HCT116 (cell line): ENCODE measurements around the gene FITM1. TPM values are rescaled to one million over a fixed set of nuclear protein-coding genes. Genes with fewer than 3 reads are reported as not detected.

Source experiments
- ATAC-seq: fragments of 200-7000 bp; cut with Tn5 transposase; 2 replicates; pipeline ENCODE4 v1.9.1; 2020; ENCODE audit warnings: mild to moderate bottlenecking, moderate library complexity
- BruUV-seq: library from RNA; stranded (reverse); fragments of 400-500 nt; replicated peaks from 2 replicates; lab custom pipeline; 2021; lab: Mats Ljungman, UMichigan
- CTCF ChIA-PET: fragments of 300-600 bp; sonication (Branson Sonifier 250); formaldehyde crosslinking; loops from one replicate; lab custom pipeline; 2021; ENCODE audit warnings: antibody characterized with exemption; lab: Charles Lee
- POLR2A ChIA-PET: fragments of 300-600, 350-600 bp; sonication (Branson Sonifier 250); formaldehyde crosslinking; loops from one replicate; lab custom pipeline; 2021; ENCODE audit warnings: antibody characterized with exemption; lab: Charles Lee
- RAD21 ChIA-PET, 2 experiments: fragments of 300-600 bp; sonication (Branson Sonifier 250); formaldehyde crosslinking; loops; one replicate each; lab custom pipeline; 2023; ENCODE audit warnings: low total read pairs in 2 of 2; ENCODE audit not compliant: uncharacterized antibody in 2 of 2, unreplicated experiment in 2 of 2, low non-redundant PET in 1 of 2; lab: Charles Lee
- DNase-seq: peaks from one replicate; pipeline ENCODE4 v3.0.0-alpha.2; 2010; ENCODE audit warnings: low read depth, low spot score
- H2AFZ ChIP-seq: fragments of 200-600 bp; shearing (Covaris generic), sonication (generic); 2 replicates; pipeline ENCODE4 v1.6.1; 2017; ENCODE audit warnings: low read depth, mixed run types, mixed read lengths, antibody characterized with exemption, low read length; ENCODE audit not compliant: poor library complexity, severe bottlenecking
- H3K27ac ChIP-seq: 2 replicates; pipeline ENCODE4 v1.5.1; 2012; ENCODE audit warnings: low read depth, low read length
- H3K27me3 ChIP-seq: fragments of 200-600 bp; sonication (generic); 2 replicates; pipeline ENCODE4 v1.6.1; 2016; ENCODE audit warnings: mixed run types, low read length, mixed read lengths; ENCODE audit not compliant: insufficient read depth
- H3K36me3 ChIP-seq, 2 experiments: fragments of 200-500 bp in 1 of 2; fragments of 200-600 bp in 1 of 2; sonication (Bioruptor generic) in 1 of 2; sonication (generic) in 1 of 2; 2 replicates each; pipeline versions ENCODE4 v1.5.1 to v1.6.1; 2014 to 2016; ENCODE audit warnings: low read length in 2 of 2, inconsistent platforms in 1 of 2, mixed read lengths in 1 of 2, mixed run types in 1 of 2; ENCODE audit not compliant: insufficient read depth in 2 of 2, control insufficient read depth in 1 of 2
- H3K4me1 ChIP-seq, 2 experiments: fragments of 200-600 bp in 1 of 2; sonication (generic) in 1 of 2; 2 replicates each; pipeline versions ENCODE4 v1.5.1 to v1.6.1; 2012 to 2017; ENCODE audit warnings: low read length in 2 of 2, inconsistent platforms in 1 of 2, mild to moderate bottlenecking in 1 of 2, mixed read lengths in 1 of 2, mixed run types in 1 of 2, moderate library complexity in 1 of 2; ENCODE audit not compliant: insufficient read depth in 2 of 2, control insufficient read depth in 1 of 2
- H3K4me2 ChIP-seq: fragments of 200-600 bp; sonication (generic); 2 replicates; pipeline ENCODE4 v1.6.1; 2017; ENCODE audit warnings: mixed run types, low read length, mixed read lengths
- H3K4me3 ChIP-seq, 2 experiments: fragments of 200-600 bp in 1 of 2; sonication (generic) in 1 of 2; replicated peaks in 1 of 2; 2 replicates each; pipeline ENCODE4 v1.5.1; 2011 to 2016; ENCODE audit warnings: low read length in 2 of 2, control low read depth in 1 of 2, low read depth in 1 of 2, mild to moderate bottlenecking in 1 of 2, mixed read lengths in 1 of 2, mixed run types in 1 of 2
- H3K79me2 ChIP-seq: fragments of 200-600 bp; sonication (generic); 2 replicates; pipeline ENCODE4 v1.6.1; 2017; ENCODE audit warnings: mild to moderate bottlenecking, mixed run types, low read length, moderate library complexity, mixed read lengths; ENCODE audit not compliant: insufficient read depth
- H3K9ac ChIP-seq: fragments of 200-600 bp; sonication (generic); 2 replicates; pipeline ENCODE4 v1.6.1; 2016; ENCODE audit warnings: low read length, mixed read lengths
- H3K9me2 ChIP-seq: fragments of 200-600 bp; sonication (generic), shearing (Covaris generic); 2 replicates; pipeline ENCODE4 v1.6.1; 2017; ENCODE audit warnings: mixed run types, mild to moderate bottlenecking, moderate library complexity; ENCODE audit not compliant: insufficient read depth
- H3K9me3 ChIP-seq, 2 experiments: fragments of 200-500 bp in 1 of 2; fragments of 200-600 bp in 1 of 2; sonication (Bioruptor generic) in 1 of 2; sonication (generic) in 1 of 2; 2 replicates each; pipeline ENCODE4 v1.6.1; 2014 to 2017; ENCODE audit warnings: low read length in 2 of 2, mixed read lengths in 2 of 2, inconsistent platforms in 1 of 2, low read depth in 1 of 2, mild to moderate bottlenecking in 1 of 2, mixed run types in 1 of 2, moderate library complexity in 1 of 2; ENCODE audit not compliant: control insufficient read depth in 1 of 2, insufficient read depth in 1 of 2
- H4K20me1 ChIP-seq: fragments of 200-600 bp; sonication (generic), shearing (Covaris generic); 2 replicates; pipeline ENCODE4 v1.6.1; 2017; ENCODE audit warnings: mixed run types, mild to moderate bottlenecking, moderate library complexity; ENCODE audit not compliant: insufficient read depth
- CEBPB ChIP-seq: IDR thresholded peaks from 2 replicates; pipeline ENCODE4 v1.6.1; 2012; ENCODE audit warnings: low read depth
- EGR1 ChIP-seq: IDR thresholded peaks from 2 replicates; pipeline ENCODE4 v1.6.1; 2012; ENCODE audit warnings: low read depth
- EZH2 ChIP-seq: fragments of 200-600 bp; sonication (generic); IDR thresholded peaks from 2 replicates; pipeline ENCODE4 v1.6.1; 2017; ENCODE audit warnings: antibody characterized with exemption, mixed run types
- FOSL1 ChIP-seq: IDR thresholded peaks from 2 replicates; pipeline ENCODE4 v1.6.1; 2012; ENCODE audit warnings: low read depth
- POLR2AphosphoS5 ChIP-seq: IDR thresholded peaks from 2 replicates; pipeline ENCODE4 v1.6.1; 2011; ENCODE audit warnings: mild to moderate bottlenecking, low read depth, low read length, moderate library complexity
- RAD21 ChIP-seq: IDR thresholded peaks from 2 replicates; pipeline ENCODE4 v1.6.1; 2012; ENCODE audit warnings: low read depth, mild to moderate bottlenecking
- SRF ChIP-seq: IDR thresholded peaks from 2 replicates; pipeline ENCODE4 v1.6.1; 2012; ENCODE audit warnings: low read depth
- intact Hi-C: fragments of 100-400 bp; cut with micrococcal nuclease; formaldehyde crosslinking; loops from 2 replicates; pipeline ENCODE4 v1.10.0; 2022
- total RNA-seq: library from RNA; stranded (reverse); gene quantifications from one replicate; pipeline ENCODE4 v1.2.1, GENCODE V29; 2021; ENCODE audit not compliant: unreplicated experiment
- TF ChIP-seq, protein P1 (sequence below): IDR thresholded peaks from 2 replicates; pipeline ENCODE4 v1.6.1; 2011; ENCODE audit warnings: mild to moderate bottlenecking, low read length, moderate library complexity; ENCODE audit not compliant: insufficient replicate concordance; ENCODE audit errors: extremely low read depth

FITM1 gene
- total RNA-seq, 1 experiment from 2014 or later, result 0.81 TPM

DNA sequence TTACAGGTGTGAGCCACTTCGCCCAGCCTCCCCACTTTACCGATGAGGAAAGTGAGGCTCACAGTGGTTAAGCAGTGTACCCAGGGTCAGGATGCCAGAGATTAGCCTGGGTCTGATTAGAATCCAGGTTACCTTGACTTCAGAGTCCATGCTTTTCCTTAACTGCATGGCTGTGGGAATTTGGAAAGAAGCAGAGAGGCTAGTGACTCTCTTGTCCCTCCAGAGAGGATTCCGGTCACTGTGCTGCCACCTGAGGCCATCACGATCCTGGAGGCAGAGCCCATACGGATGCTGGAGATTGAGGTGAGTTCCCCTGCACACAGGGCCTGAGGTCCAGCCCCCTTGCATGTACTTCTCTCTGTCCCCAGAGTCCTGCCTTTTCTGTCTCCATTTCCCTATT is 46.1 kb downstream of the FITM1 start:
- H3K27ac ChIP-seq, result no peak overlapping the region
- H3K9me2 ChIP-seq, result no peaks in the 10 kb centered on the region
- no peaks in the 10 kb centered on the region for H4K20me1 ChIP-seq
- peaks cover 16 to 21% of the 10 kb centered on the region in 2 experiments; a peak in 3 of 4 replicates for H3K36me3 ChIP-seq
- no peak overlapping the region for H2AFZ ChIP-seq
- TF ChIP-seq EZH2 (no peak), EGR1 (no peak), CEBPB (no peak)
- TF ChIP-seq, protein P1, sequence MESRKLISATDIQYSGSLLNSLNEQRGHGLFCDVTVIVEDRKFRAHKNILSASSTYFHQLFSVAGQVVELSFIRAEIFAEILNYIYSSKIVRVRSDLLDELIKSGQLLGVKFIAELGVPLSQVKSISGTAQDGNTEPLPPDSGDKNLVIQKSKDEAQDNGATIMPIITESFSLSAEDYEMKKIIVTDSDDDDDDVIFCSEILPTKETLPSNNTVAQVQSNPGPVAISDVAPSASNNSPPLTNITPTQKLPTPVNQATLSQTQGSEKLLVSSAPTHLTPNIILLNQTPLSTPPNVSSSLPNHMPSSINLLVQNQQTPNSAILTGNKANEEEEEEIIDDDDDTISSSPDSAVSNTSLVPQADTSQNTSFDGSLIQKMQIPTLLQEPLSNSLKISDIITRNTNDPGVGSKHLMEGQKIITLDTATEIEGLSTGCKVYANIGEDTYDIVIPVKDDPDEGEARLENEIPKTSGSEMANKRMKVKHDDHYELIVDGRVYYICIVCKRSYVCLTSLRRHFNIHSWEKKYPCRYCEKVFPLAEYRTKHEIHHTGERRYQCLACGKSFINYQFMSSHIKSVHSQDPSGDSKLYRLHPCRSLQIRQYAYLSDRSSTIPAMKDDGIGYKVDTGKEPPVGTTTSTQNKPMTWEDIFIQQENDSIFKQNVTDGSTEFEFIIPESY, result no peak
- DNase-seq (no peak), ATAC-seq (no peak)
- no peak overlapping the region for H3K9ac ChIP-seq
- RAD21 ChIA-PET, result no interaction called here
- H3K4me2 ChIP-seq, result no peak overlapping the region
- CTCF ChIA-PET, result no interaction called here
- H3K4me1 ChIP-seq, result no peaks in the 10 kb centered on the region
- intact Hi-C loops, result no loop called here
- POLR2A ChIA-PET, result no interaction called here
- H3K9me3 ChIP-seq, result no peaks in the 10 kb centered on the region
- no peaks in the 10 kb centered on the region for H3K27me3 ChIP-seq
- BruUV-seq, result no TSS peak
- no peak overlapping the region for H3K4me3 ChIP-seq
- H3K79me2 ChIP-seq, result no peaks in the 10 kb centered on the region

DNA sequence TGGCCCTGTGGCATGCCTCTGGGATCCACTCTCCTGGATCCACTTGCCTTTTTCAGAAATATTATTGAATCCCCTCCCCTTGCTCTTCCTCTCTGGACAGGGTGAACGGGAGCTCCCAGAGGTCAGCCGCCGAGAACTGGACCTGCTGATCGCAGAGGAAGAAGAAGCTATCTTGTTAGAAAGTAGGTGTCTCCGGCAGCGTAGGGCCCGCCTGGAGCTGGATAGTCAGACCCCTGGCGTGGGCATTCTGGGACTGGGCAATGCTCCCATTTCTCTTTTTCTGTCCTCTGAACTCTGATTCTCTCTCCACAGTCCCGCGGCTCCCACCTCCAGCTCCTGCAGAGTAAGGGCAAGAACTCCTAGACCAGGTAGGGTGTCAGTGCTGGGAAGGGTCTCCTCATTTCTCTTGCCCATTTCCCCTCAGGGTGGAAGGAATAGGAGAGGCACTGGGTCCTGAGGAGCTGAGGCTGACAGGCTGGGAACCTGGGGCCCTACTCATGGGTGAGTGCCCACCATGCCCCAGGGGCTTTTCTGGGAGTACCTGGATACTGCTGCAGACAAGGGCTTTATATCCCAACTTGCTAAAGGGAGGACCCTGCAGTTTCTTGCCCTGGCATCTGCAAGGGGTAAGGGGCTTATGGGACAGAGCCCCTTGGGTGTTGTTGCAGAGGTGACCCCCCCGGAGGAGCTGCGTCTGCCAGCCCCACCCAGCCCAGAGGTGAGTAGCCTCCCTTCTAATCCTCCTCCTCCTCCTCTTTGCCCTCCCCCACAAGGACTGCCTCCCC is 46.8 kb downstream of the FITM1 start:
- Histone ChIP-seq H3K27me3 (no peaks in the 10 kb centered on the region), H3K36me3 (peaks cover 16 to 21% of the 10 kb centered on the region in 2 experiments; a peak in 3 of 4 replicates), H3K9me2 (no peaks in the 10 kb centered on the region), H3K9ac (no peak overlapping the region), H4K20me1 (no peaks in the 10 kb centered on the region), H2AFZ (no peak overlapping the region), H3K79me2 (no peaks in the 10 kb centered on the region), H3K4me1 (no peaks in the 10 kb centered on the region), H3K4me3 (no peak overlapping the region), H3K27ac (no peak overlapping the region), H3K9me3 (no peaks in the 10 kb centered on the region)
- RAD21 ChIA-PET, result no interaction called here
- BruUV-seq, result no TSS peak
- DNase-seq, result no peak
- ATAC-seq, result 0 out of 2 replicates have a peak, but pooled peaks have one; percentile 5
- intact Hi-C loops, result no loop called here
- CTCF ChIA-PET, result no interaction called here
- POLR2A ChIA-PET, result no interaction called here
- TF ChIP-seq POLR2AphosphoS5 (no peak), FOSL1 (no peak), EGR1 (no peak), RAD21 (no peak), SRF (no peak)
- TF ChIP-seq, all 23 proteins: peak for 0
- H3K4me2 ChIP-seq, result no peak overlapping the region
